WERI-Rb-1 (cell line): Measurements from ENCODE around the gene ZNF341.
A peak's percentile ranks its signal among the peaks of the same experiment; 100 is the strongest.

Experiments
- DNase-seq: peaks from one replicate; pipeline ENCODE4 v3.0.0-alpha.2; 2020
- H3K27ac ChIP-seq: fragments of 250-450 bp; sonication (Bioruptor Pico); 2 replicates; pipeline ENCODE4 v1.5.1; 2020; ENCODE audit warnings: mild to moderate bottlenecking, moderate library complexity
- H3K27me3 ChIP-seq: fragments of 250-450 bp; sonication (Bioruptor Pico); 2 replicates; pipeline ENCODE4 v1.5.1; 2021; ENCODE audit warnings: mild to moderate bottlenecking, low read depth, moderate library complexity; ENCODE audit not compliant: insufficient read depth, severe bottlenecking
- H3K36me3 ChIP-seq: fragments of 250-450 bp; sonication (Bioruptor Pico); 2 replicates; pipeline ENCODE4 v1.5.1; 2020; ENCODE audit warnings: mild to moderate bottlenecking, moderate library complexity
- H3K4me3 ChIP-seq: 2 replicates; pipeline ENCODE4 v1.5.1; 2011; ENCODE audit warnings: low read depth, mild to moderate bottlenecking, control low read depth, low read length
- H3K9me3 ChIP-seq: fragments of 250-450 bp; sonication (Bioruptor Pico); 2 replicates; pipeline ENCODE4 v1.5.1; 2021; ENCODE audit warnings: mild to moderate bottlenecking, moderate library complexity; ENCODE audit not compliant: severe bottlenecking
- TF ChIP-seq, protein P1 (sequence below): IDR thresholded peaks from 2 replicates; pipeline ENCODE4 v1.5.1; 2011; ENCODE audit warnings: low read depth, mild to moderate bottlenecking, control low read depth, inconsistent platforms, low read length

Gene ZNF341

DNA sequence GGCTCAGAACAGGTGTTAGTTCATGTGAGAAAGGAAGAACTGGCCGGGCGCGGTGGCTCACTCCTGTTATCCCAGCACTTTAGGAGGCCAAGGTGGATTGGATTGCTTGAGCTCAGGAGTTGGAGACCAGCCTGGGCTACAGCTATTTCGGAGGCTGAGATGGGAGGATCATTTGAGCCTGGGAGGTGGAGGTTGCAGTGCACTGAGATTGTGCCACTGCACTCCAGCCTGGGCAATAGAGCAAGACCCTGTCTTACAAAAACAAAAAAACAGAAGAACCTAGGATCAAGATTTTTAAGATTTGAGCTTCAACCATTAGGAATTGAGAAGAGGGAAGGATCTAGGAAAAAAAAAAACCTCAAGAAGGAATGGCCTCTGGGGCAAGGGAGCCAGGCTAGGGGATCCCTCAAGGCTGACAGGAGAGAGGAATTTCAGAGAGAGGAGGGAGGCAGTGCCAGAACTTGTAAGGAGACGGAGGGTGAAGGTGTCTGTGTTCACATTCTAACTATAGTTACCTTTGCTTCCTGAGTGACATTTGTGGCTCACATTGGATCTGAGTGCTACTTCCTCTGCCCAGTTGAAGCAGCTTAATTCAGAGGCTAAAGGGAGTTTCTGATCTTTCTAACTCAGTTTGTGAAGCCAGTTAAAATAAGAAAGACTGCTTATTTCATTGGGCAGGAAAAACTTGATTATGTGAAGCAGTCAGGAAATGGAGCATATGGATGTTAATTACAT, 105.5 kb downstream of the ZNF341 start:
- Histone ChIP-seq H3K4me3 (no peak overlapping the region), H3K27me3 (no peaks in the 10 kb centered on the region), H3K9me3 (peaks cover 4% of the 10 kb centered on the region), H3K36me3 (peaks cover 2% of the 10 kb centered on the region), H3K27ac (peak overlapping the region; percentile 77)
- TF ChIP-seq, protein P1, sequence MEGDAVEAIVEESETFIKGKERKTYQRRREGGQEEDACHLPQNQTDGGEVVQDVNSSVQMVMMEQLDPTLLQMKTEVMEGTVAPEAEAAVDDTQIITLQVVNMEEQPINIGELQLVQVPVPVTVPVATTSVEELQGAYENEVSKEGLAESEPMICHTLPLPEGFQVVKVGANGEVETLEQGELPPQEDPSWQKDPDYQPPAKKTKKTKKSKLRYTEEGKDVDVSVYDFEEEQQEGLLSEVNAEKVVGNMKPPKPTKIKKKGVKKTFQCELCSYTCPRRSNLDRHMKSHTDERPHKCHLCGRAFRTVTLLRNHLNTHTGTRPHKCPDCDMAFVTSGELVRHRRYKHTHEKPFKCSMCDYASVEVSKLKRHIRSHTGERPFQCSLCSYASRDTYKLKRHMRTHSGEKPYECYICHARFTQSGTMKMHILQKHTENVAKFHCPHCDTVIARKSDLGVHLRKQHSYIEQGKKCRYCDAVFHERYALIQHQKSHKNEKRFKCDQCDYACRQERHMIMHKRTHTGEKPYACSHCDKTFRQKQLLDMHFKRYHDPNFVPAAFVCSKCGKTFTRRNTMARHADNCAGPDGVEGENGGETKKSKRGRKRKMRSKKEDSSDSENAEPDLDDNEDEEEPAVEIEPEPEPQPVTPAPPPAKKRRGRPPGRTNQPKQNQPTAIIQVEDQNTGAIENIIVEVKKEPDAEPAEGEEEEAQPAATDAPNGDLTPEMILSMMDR, result no peak
- peak; percentile 74 for DNase-seq

DNA sequence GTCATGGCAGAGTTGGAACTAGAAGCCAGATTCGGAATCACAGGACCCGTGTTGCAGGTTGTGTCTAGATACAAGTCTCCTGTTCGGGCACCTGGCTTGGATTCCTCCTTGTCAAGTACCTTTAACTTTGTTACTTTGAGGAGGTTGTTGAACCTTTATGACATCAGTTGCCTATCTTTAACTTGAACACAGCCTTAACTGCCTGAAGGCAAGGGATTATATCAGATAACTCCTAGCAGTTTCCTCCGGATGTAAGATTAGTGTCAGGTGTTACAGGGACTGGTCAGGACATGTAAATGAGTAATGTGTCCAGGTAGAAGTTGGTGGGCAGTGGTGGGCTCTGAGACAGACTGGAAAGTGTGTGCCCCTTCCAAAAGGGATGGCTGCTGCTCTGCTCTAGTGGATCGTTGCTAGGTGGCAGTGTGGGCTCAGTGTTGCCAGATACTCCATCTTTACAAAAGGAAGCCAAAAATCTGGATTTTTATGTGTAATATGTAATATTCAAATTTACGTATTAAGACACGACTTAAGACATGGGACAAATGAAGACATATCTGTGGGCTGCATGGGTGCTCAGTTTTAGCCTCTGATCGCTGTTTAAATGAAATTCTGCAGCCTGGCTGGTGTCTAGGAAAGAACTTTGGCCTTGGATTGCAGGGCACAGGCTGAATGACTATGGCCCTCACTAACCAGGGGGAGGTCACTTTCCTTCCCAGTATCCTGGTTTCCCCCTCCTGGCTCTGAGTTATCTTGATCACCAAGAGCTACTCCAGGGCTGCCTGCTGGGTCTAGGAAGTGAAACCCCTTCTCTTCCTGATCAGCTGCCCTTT, 106.5 kb downstream of the ZNF341 start:
- H3K4me3 ChIP-seq, result no peak overlapping the region
- peaks cover 2% of the 10 kb centered on the region for H3K36me3 ChIP-seq
- no peak for DNase-seq
- H3K27me3 ChIP-seq, result no peaks in the 10 kb centered on the region
- H3K27ac ChIP-seq, result peak overlapping the region; percentile 77
- peaks cover 4% of the 10 kb centered on the region for H3K9me3 ChIP-seq
- TF ChIP-seq, protein P1, result 0 out of 2 replicates have a peak, but pooled peaks have one; percentile 22

DNA sequence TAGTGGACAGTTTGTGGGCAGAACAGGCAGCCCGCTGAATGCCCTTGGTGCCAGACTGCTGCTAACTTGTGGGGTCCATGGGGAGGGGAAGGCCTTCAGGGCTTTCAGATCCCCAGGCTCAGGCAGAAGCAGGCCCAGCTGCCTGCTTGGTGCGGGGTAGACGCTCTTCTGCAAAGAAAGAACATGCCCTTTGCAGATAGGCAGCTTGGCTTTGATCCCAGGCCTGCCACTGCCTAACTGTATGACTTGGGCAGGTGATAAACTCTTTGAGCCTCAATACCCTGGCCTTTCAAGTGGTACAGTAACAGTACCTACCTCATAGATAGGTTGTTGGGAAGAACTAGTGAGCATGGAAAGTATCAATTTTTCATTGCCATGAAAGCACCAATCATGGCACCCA, 107.8 kb downstream of the ZNF341 start:
- Histone ChIP-seq H3K27ac (no peak overlapping the region), H3K36me3 (peaks cover 2% of the 10 kb centered on the region), H3K9me3 (peaks cover 4% of the 10 kb centered on the region), H3K4me3 (no peak overlapping the region), H3K27me3 (no peaks in the 10 kb centered on the region)
- TF ChIP-seq, protein P1, result no peak
- DNase-seq, result no peak

DNA sequence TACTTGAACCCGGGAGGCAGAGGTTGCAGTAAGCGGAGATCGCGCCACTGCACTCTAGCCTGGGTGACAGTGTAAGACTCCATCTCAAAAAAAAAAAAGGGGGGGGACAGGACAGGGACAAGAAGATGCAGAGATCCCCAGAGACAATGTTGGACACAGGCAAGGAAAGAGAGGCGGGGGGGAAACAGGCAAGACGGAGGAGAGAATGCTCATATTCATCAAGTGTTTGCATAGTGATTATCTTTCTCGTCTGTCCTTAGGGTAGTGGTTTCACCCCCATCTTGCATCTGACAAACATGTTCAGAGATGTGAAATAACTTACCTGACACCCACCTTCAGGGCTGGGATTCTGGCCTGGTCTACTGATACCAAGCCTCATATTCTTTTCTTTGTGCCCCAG, 108.4 kb downstream of the ZNF341 start:
- peaks cover 4% of the 10 kb centered on the region for H3K9me3 ChIP-seq
- DNase-seq, result no peak
- no peak overlapping the region for H3K27ac ChIP-seq
- peaks cover 2% of the 10 kb centered on the region for H3K36me3 ChIP-seq
- H3K4me3 ChIP-seq, result no peak overlapping the region
- TF ChIP-seq, protein P1, result no peak
- no peaks in the 10 kb centered on the region for H3K27me3 ChIP-seq

DNA sequence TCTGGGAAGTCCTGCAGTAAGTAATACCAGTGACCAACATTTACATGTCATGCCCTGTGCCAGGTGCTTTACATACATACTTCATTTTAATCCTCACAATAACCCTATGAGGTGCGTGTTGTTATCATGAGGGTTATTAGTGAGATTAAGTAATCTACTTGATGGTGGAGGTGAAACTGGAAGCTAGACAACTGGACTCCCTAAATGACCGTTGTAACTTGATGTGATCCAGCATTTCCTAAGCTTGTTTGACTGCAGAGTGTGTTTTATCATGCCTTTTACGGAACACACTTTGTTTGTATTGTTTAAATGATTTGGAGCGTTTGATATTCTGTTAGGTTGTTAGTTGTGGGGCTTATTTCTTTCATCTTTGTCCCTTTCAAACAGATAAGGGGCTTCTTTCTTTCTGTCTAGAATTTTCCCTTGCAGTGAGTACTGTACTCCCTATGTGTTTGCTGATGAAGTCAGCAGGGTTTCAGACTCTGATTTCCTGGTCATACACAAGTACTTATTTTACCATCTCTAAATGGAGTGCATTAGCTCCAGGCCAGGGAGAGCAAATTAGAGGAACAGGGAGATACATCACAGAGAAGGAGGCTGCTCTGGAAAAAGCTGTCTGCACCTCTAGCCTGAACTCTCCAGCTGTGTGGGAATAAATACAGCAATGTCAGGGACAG, 109.1 kb downstream of the ZNF341 start:
- no peaks in the 10 kb centered on the region for H3K9me3 ChIP-seq
- H3K4me3 ChIP-seq, result no peak overlapping the region
- H3K27ac ChIP-seq, result peak overlapping the region; percentile 47
- no peaks in the 10 kb centered on the region for H3K27me3 ChIP-seq
- TF ChIP-seq, protein P1, result no peak
- H3K36me3 ChIP-seq, result peaks cover 2% of the 10 kb centered on the region
- DNase-seq, result no peak
